ENCODE data around the gene FRMD3.

FRMD3 gene

DNA sequence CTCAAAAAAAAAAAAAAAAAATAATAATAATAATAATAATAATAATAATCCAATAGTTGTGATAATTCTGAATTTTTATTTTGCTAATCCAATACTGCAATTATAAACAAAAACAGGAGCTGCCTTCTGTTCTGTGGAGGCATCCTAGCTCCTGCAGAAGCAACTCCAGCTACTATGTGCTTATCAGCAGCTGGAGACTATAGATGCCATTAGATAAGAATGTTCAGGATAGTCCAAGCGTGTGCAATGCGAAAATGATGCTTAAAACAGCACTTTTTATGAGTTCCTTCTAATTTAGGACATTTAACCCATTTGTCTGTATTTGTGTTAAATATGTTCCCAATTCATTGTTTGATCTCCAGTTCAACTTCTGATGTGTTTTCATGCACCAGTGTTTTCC is 254.7 kb downstream of the FRMD3 start:
- no peak for DNase-seq (ENCODE audit: low spot score)

GRCh38 chr9:83281306-83282255 is 256.6 kb downstream of the FRMD3 start:
- DNase-seq (ENCODE audit: low spot score) = no peak

- no peak for DNase-seq (ENCODE audit: low spot score)
These were observed 257.4 kb downstream of the FRMD3 start for GRCh38 chr9:83280790-83281189.

- DNase-seq (ENCODE audit: low spot score) = no peak
These were observed 257.9 kb downstream of the FRMD3 start for GRCh38 chr9:83280268-83280667.

DNA sequence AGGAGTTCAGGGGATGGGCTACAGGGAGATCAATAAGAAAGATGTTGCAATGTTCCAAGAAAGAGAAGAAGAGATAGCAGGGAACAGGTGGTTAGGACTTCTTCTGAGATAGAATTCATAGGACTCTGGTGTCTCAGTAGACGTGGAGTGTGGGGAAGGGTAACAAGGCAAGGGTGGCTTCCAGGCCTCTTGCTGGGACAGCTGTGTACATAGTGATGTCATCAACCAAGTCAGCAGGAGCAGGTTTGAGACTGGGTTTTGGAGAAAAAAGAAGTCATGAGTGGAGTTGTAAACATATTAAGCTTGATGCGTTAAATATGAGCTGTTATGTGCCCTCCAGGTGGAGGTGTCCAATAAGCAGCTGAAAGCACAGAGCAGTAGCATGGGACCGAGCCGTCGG is 263.4 kb downstream of the FRMD3 start:
- DNase-seq (ENCODE audit: low spot score) = no peak

GRCh38 chr9:83271665-83272071 is 266.5 kb downstream of the FRMD3 start:
- no peak for DNase-seq (ENCODE audit: low spot score)

DNA sequence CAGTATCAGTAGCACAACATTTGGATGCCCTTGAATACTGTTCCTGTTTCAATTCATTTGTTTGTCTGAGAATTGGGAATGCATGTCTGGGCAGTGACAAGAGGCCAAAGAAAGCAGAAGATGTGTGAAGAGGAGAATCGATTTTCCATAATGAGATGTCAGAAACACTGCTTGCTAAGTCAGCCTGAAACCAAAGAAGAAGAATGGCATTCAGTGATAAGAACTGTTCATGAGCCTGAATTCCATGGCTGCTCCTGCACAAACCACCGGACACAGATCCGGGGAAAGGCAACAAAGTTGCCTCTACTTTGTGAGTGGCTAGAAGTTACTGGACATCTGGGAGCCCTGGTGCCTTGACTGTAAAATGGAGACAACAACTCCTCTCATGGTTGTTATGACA is 268.1 kb downstream of the FRMD3 start:
- DNase-seq (ENCODE audit: low spot score) = no peak

- no peak for DNase-seq (ENCODE audit: low spot score)
These were observed 270.5 kb downstream of the FRMD3 start for GRCh38 chr9:83267741-83268140.

GRCh38 chr9:83266666-83267496 is 271.3 kb downstream of the FRMD3 start:
- no peak for DNase-seq (ENCODE audit: low spot score)

- DNase-seq (ENCODE audit: low spot score) = no peak
These were observed 271.9 kb downstream of the FRMD3 start for GRCh38 chr9:83266331-83266665.

- no peak for DNase-seq (ENCODE audit: low spot score)
These were observed 273.9 kb downstream of the FRMD3 start for GRCh38 chr9:83264315-83264714.

- no peak for DNase-seq (ENCODE audit: low spot score)
These were observed 278.6 kb downstream of the FRMD3 start for GRCh38 chr9:83259558-83259957.

- no peak for DNase-seq (ENCODE audit: low spot score)
These were observed 280.0 kb downstream of the FRMD3 start for GRCh38 chr9:83257937-83258891.

DNA sequence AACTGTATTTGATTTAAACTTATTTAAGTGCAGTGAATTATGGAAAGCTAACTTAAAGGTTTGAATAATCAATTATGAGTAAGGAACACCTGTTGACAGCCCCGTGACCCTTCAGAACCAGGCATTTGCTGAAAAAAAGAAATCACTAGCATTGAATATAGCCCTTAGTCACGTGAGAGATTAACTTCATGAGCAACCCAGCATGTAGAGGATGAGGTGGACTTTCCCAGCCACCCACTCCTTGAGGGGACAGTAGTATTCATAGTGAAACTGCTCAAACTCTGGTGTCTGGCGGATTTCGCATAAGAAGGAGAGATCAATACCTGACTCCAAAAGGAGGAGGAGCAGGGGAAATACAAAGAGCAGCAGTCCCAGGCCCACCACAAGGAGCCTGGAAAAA is 290.5 kb downstream of the FRMD3 start:
- DNase-seq (ENCODE audit: low spot score) = no peak

GRCh38 chr9:83245979-83246659 is 292.1 kb downstream of the FRMD3 start:
- no peak for DNase-seq (ENCODE audit: low spot score)

DNA sequence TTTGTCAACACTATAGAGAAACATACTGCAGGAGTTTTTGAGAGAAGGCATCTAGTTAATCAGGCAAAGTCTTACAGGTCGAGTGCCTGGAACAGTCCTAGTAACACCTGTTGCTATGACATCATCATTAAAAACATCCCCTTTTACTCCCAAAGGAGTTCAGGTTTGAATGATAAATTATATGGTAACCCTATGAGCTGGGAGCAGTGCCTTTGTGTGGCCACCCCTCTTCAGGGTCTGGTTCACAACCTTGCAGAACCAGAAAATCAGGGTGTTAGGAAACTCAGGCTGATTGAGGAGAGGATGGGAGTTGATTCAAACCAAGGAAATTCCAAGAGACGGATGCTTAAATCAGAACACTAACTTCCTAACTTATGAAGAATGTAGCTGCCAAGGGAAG is 296.1 kb downstream of the FRMD3 start:
- no peak for DNase-seq (ENCODE audit: low spot score)

- no peak for DNase-seq (ENCODE audit: low spot score)
These were observed 297.5 kb downstream of the FRMD3 start for GRCh38 chr9:83240671-83241070.

DNA sequence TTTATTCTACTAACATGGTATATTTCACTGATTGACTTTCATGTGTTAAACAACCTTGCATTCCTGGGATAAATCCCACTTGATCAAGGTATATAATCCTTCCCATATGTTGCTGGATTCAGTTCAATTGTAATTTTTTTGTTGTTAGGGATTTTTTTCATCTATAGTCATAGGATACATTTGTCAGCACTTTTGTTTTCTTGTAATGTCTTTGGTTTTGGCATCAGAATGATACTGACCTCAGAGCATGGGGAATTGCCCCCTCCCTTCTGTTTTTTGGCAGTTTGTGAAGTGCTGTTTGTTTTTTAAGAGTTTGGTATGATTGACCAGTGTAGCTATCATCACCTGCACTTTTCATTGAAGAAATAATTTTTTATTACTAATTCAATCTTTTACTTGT is 298.5 kb downstream of the FRMD3 start:
- DNase-seq (ENCODE audit: low spot score) = no peak

DNA sequence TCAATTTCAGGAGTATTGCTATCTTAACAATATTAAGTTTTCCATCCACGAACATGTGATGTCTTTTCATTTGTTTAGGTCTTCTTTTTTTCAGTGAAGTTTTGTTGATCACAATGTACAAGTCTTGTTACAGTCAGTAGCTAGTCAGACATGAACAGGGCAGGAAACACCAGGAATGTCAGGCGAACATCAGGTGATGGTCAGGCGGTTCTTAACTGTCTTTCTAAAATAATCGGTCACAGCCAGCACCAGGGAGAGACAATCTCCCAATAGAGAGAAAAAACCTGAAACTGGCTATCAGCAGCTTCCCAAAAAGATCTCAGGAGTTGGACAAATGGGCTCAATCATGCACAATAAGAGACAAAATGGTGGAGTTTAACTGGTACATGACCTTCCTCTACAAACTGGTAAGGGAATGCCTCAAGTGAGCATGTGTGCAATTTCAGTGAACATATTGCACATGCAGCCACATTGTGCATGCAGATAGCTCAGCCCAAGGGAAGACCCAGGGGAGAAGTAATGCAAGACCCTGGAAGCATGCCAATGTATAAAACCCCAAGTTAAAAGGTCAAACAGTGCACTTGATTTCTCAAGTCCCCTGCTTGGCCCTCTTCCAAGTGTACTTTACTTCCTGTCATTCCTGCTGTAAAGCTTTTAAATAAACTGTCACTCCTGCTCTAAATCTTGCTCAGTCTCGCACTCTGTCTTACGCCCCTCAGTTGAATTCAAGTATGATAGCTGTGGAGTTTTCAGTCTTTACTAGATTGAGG is 299.1 kb downstream of the FRMD3 start:
- DNase-seq (ENCODE audit: low spot score) = no peak

DNA sequence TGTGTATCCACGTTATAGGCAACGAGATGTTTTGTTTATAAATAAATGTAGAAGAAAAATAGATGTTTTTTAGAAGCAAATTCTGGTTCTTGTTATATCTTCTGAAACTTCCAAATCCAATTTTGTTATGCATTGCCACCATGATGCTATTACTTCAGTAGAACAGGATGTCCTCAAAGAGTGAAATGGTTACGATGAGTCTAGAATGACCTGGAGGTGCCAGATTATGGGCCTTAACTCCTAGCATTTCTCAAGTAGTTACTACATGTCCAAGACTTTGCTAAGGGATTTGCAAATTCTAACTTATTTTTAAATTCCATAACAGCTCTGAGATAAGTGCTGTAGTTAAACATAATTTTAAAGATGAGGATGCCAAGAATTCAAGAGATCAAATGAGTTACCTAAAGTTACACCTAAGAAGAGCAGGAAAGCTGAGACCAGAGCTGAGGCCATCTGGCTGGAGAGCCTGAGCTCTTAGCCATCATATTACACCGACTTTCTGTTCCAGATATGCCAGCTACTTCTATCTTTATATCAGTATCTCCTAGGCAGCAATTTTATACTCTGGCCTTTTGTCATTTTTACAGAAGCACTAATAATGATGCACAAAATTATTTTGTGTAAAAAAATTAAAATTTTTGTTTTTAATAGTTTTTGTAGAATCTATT is 302.0 kb downstream of the FRMD3 start:
- DNase-seq (ENCODE audit: low spot score) = no peak
